Kidney epithelial cell (primary cell): ENCODE results near the gene FHL3. TPM values are rescaled to one million over a fixed set of nuclear protein-coding genes. Genes with fewer than 3 reads are reported as not detected.

Experiments used
- DNase-seq: peaks from one replicate; pipeline ENCODE4 v3.0.0-alpha.2; 2010; ENCODE audit warnings: low read depth
- H3K27me3 ChIP-seq: 2 replicates; pipeline ENCODE4 v1.6.0; 2011; ENCODE audit warnings: low read length; ENCODE audit not compliant: control insufficient read depth, insufficient read depth
- H3K36me3 ChIP-seq: 2 replicates; pipeline ENCODE4 v1.5.1; 2011; ENCODE audit warnings: low read length; ENCODE audit not compliant: control insufficient read depth, insufficient read depth
- H3K4me3 ChIP-seq: 2 replicates; pipeline ENCODE4 v1.5.1; 2011; ENCODE audit warnings: low read depth, mild to moderate bottlenecking, control low read depth, low read length
- total RNA-seq: library from RNA; depleted of rRNA; stranded (reverse); fragments of >200 nt; gene quantifications from 2 replicates; pipeline ENCODE4 v1.2.3, GENCODE V29; 2015
- TF ChIP-seq, protein P1 (sequence below): IDR thresholded peaks from 2 replicates; pipeline ENCODE4 v1.5.1; 2011; ENCODE audit warnings: mild to moderate bottlenecking, moderate library complexity, low read length, control low read depth, inconsistent platforms; ENCODE audit not compliant: insufficient read depth, poor library complexity, severe bottlenecking

FHL3 gene
- total RNA-seq, 1 donor from 2014 or later, result 40.8 TPM

DNA sequence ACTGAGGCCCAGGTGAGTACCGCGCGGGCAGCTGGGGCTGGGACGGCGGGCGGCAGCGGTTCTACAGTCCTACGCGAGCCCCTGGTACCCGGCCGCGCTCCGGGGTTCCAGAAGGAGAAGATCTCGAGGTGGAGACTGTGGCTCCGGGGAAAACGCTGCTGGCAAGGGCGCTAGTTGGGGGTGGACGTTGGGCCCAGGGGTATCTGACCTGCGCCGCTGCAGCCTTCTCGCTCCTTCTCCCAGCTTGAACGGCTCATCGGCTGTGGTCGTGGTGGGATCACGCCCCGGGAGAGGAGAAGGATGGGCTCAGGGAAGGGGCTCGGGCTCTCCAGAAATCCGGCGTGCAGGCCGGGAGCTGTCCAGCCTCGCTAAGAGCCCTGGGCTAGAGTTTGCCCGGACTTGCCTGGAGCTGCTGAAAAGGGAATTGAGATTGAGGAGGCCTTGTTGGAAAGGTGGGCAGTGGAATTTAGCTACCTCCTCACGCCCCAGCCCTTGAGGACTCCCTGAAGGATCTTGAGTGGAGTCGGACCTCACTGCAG, 42.4 kb upstream of the FHL3 start:
- H3K27me3 ChIP-seq, result peaks cover 62% of the 10 kb centered on the region

DNA sequence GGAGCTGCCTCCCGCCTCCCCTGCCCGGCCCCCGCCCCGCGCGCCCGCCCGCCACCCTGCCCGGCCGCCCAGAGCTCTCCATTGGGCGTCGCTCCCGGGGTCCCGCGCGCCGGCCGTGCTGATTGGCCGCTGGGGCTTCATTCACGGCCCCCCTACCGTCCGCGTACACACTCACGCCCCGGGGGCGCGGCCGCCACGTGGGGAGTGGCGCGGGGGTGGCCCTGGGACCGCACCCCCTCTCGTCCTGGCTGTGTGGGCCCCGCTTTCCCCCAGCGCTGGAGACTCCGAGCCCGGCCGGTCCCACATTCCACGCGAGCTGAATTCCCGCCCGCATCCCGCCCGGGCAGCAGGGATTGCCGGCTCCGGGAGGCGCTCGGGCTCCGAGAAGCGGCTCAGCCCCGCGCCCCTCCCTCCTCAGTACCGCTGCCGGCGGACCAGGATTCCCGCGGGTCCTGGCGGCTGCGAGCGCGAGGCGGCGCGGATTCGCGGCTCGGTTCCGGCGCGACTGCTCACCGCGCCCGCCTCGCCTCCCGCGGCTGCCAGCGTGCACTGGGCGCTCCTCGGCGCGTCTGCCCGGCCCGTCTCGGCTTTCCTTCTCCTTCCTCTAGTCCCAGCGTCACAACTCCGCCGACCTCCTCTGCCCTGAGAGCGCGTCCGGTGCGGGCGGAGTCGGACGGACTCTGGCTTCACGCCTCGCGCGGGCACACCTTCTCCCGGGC, 41.7 kb upstream of the FHL3 start:
- TF ChIP-seq, protein P1, sequence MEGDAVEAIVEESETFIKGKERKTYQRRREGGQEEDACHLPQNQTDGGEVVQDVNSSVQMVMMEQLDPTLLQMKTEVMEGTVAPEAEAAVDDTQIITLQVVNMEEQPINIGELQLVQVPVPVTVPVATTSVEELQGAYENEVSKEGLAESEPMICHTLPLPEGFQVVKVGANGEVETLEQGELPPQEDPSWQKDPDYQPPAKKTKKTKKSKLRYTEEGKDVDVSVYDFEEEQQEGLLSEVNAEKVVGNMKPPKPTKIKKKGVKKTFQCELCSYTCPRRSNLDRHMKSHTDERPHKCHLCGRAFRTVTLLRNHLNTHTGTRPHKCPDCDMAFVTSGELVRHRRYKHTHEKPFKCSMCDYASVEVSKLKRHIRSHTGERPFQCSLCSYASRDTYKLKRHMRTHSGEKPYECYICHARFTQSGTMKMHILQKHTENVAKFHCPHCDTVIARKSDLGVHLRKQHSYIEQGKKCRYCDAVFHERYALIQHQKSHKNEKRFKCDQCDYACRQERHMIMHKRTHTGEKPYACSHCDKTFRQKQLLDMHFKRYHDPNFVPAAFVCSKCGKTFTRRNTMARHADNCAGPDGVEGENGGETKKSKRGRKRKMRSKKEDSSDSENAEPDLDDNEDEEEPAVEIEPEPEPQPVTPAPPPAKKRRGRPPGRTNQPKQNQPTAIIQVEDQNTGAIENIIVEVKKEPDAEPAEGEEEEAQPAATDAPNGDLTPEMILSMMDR, result no peak
- Histone ChIP-seq H3K36me3 (no peaks in the 10 kb centered on the region), H3K27me3 (peaks cover 67% of the 10 kb centered on the region), H3K4me3 (peak overlapping the region; percentile 41)
- DNase-seq, result no peak

More for the DNA sequence above, 42.4 kb upstream of the FHL3 start:
- DNase-seq, result no peak
- no peaks in the 10 kb centered on the region for H3K36me3 ChIP-seq
- TF ChIP-seq, protein P1, result no peak
- H3K4me3 ChIP-seq, result peak overlapping the region; percentile 41

DNA sequence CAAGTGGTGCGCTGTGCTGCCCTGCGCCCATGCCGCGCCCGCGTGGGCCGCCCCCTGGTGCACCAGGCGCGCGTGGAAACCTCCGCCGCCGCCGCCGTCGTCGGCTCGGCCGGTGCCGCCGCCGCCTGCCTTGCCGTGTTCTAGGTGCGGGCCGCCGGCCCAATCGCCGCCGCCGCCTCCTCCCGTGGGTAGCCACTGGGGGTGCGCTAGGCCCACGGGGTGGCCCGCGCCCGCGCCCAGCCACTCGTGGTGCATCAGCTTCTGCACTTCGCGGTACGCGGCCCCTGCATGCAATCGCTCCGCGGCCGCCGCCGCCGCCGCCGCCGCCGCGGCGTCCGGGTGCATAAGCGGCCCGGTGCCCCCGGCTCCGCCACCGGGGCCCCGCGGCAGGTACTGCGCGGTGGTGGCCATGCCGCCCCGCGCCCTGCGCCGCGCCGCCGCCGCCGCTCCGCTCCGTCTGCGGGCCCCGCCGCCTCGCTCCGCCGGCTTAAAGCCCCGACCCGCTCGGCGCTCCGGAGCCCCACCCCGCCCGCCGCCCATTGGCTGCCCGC, 41.1 kb upstream of the FHL3 start, which contains the start of gene POU3F1:
Gene POU3F1 (minus strand): TSS at position 461 of the 551 bp plus-strand sequence. CDS start 50 bp downstream, at position 411.
- peaks cover 63% of the 10 kb centered on the region for H3K27me3 ChIP-seq
- peak within 1 kb of the TSS; percentile 41 for H3K4me3 ChIP-seq
- no peaks in the 10 kb centered on the region for H3K36me3 ChIP-seq
- TF ChIP-seq, protein P1, result no peak
- no peak for DNase-seq

DNA sequence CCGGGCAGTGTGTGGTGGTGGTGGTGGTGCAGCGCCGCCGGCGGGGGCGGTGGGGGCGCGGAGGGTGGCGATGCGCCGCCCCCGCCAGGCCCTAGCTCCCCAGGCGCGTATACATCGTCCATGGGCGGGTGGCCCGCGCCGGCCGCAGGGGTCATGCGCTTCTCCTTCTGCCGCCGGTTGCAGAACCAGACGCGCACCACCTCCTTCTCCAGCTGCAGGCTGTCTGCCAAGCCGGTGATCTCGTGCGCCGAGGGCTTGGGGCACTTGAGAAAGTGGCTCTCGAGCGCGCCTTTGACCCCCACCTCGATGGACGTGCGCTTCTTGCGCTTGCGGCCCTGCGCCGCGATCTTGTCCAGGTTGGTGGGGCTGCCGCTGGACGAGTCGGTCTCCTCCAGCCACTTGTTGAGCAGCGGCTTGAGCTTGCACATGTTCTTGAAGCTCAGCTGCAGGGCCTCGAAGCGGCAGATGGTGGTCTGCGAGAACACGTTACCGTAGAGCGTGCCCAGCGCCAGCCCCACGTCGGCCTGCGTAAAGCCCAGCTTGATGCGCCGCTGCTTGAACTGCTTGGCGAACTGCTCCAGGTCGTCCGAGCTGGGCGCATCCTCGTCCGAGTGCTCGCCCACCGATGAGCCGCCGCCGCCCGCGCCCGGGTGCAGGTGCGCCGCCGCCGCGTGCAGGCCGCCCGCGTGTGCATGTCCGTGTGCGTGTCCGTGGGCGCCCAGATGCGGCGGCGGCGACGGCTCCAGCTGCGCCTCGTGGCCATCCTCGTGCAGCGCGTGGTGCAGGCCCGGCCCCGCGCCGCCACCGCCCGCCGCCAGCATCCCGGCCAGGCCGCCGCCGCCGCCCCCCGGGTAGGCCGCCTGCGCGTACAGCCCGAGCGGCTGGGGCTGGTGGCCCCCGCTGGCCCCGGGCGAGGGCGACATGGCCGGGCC, 40.4 kb upstream of the FHL3 start:
- H3K36me3 ChIP-seq, result no peaks in the 10 kb centered on the region
- no peak overlapping the region for H3K4me3 ChIP-seq
- peaks cover 66% of the 10 kb centered on the region for H3K27me3 ChIP-seq
- TF ChIP-seq, protein P1, result no peak
- no peak for DNase-seq

DNA sequence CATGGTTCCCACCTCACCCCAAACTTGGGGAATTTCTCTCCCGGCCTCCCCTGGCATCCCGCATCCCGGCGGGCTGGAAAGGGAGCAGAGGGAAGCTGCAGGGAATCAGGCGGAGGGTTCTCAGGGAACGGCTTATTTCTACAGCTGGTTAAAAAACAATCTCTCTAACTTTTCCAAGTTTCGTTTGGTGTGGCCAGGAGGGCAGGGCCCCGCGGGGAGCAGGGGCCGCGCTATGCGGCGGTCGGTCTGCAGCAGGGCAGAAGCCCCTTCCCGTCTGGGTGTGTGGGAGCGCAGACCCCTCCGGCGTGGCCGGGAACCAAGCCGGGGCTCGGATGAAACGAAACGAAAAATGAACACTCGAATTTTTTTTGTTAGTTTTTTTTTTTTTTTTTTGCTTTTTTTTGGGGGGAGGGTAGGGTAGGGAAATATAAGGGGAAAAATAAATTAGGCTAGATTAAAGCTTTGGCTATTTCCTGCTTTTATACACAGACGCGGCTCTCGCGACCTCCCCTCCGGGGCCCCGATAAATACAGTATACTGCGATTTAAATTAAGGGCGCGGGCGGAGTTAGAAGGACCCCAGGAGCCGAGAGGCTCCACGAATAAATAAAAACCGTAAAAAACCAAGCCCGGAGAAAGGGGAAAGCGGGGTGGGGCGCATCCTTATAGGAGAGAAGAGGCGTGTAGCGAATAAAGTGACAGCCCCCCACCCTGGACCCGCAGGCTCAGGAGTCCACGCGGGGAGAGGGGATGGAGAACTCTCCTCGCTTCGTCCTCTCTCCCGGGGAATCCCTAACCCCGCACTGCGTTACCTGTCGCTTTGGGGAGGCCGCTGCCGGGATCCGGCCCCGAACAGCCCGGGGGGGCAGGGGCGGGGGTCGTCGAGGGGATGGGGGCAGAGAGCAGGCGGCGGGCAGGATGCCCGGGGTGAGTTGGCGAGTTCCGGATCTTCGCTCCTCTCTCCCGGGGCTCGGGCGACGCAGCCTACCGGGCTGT, 39.2 kb upstream of the FHL3 start:
- TF ChIP-seq, protein P1, result no peak
- Histone ChIP-seq H3K27me3 (peaks cover 63% of the 10 kb centered on the region), H3K4me3 (peak overlapping the region; percentile 24), H3K36me3 (no peaks in the 10 kb centered on the region)
- DNase-seq, result no peak
